Glomerular visceral epithelial cell (primary cell): ENCODE measurements around the gene TGM2.

Experiments
- DNase-seq: peaks from one replicate; pipeline ENCODE4 v3.0.0-alpha.2; 2016; ENCODE audit errors: extremely low spot score

The TGM2 gene

DNA sequence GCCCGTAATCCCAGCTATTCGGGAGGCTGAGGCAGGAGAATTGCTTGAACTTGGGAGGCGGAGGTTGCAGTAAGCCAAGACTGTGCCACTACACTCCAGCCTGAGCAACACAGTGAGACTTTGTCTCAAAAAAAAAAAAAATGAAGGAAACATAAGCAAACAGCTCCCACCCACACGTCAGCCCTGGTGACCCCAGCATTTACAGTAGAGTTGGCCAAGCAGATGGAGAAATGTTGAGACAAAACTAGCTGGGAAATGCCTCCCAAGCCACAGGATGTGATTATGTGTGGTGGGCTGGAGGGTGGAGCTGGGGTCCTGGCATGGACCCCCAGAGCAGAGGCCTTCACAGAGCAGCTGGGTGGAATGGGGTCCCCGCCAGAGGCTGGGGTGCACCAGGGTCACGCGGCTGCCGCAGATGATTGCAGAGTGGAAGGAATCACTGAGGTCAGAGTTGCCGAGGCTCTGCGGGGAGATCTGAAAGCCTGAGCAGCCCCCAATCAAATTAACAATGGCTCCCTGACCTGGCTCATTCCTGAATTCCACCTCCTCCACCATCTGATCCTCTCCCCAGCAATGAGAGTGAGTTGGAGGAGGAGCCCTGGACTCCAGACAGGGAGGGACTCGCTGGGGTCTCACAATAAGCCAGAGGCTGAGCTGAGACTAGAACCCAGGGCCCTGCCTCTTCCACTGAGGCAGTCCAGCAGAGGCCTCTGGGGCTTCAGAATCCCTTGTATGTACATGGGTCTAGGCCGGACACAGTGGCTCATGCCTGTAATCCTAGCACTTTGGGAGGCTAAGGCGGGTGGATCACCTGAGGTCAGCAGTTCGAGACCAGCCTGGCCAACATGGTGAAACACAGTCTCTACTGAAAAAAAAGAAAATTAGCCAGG is 34.7 kb upstream of the TGM2 start:
- no peak for DNase-seq

DNA sequence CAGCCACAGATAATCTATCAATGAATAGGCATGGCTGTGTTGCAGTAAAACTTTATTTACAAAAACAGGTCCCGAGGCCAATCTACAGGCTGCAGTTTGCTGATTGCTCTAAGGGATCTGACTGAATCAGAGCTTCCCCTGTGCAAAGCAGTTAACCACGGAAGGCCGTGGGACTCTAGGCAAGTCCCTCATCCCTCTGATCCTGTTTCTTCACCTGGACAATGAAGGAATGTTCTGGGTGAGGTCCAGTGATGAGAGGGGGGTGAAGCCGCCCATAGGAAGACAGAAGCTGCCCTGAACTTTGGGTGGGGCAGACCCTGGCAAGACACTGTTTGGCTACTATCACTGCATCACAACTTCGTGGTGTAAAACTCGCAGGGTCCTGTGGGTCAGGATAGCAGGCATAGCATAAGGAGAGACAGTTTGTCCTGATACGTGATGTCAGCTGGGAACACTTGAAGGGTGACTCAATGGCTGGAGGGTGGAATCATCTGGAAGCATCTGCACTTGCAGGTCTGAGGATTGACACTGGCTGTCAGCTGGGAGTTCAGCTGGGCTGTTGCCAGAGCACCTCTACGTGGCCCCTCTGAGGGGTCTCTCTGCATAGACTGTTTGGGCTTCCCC is 33.3 kb upstream of the TGM2 start:
- no peak for DNase-seq

DNA sequence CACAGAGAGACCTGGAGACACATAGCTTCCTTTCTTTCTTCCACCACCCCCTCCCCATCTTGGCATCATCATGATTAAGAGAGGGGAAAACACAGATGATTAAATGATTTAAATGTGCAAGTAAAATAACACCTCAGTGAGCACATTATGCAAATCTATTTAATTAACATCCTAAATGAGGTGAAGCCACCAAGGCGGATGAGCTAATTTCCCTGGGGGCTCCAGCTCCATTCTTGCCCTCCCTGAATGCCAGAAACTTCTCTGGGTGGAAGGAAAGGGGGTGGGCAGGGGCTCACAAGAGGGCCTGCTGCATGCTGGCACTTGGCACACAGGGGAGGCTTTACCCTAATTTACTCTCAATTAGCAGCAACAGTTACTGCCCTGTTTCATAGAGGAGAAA is 32.5 kb upstream of the TGM2 start:
- no peak for DNase-seq

DNA sequence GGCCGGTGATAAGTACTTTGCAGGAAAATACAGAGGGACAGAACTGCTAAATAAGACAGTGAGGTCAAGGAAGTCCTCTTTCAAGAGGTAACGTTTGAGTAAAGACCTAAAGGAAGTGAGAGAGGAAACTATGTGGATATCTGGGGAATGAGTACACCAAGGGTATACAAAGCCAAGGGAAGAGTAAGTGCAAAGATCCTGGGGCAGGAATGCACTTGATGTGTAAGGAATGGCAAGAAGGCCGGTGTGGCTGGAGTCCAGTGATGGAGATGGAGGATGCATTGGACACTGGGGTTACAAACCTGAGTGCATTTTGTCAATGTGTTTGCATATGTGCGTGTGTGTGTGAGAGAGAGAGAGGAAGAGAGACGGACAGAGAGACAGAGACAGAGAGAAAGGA is 32.1 kb upstream of the TGM2 start:
- no peak for DNase-seq

DNA sequence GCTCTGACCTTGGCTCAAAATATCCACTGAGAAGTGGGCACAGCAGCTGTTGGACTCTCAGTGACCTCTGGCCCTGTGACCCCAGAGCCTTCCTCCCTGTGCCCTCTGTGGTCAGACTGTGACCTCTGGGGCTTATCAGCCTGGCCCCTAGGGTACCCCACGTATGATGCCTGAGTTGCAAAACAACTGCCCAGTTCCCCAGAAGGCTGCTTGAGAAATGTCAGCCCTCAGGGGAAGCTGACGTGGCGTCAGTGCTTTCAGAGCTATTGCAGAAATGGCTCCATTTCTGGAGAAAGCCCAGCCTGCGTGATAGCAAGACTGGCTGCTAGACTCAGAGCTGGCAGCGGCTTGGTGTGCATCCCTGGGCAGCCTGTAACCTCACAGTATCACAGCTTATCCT is 31.5 kb upstream of the TGM2 start:
- no peak for DNase-seq

DNA sequence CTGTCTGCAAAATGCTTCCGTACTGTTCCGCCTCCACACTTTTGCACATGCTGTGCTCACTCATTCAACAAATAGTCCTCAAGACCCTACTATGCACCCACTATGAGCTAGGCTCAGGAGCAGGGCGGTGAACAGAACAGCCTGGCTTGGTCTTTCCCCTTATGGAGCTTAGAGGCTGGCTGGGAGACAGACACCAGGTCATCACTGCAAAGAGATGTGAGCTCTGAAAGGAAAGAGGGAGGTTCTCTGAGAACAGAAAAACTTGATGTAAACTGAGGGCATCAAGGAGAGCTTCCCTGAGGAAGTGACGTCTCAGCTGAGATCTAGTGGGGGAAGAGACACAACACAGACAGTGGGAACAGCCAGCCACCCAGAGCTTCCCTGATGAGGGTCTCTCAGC is 31.0 kb upstream of the TGM2 start:
- DNase-seq, result no peak

DNA sequence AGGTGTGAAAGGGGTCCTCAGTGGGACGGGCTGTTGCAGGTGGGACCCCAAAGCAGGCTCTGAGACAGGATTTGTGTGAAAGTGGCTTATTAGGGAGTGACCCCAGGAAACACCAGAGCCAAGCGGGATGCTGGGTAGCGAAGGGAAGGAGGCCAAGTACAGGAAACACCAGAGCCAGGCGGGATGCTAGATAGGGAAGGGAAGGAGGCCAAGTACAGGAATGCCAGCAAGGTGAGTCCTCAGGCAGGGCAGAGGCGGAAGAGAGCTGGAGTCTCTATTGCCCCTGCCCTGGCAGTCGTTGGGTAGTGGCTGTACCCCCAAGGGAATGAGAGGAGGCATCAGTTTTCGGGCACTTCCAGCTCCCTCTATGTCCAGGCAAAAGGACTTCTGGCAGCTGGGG is 30.5 kb upstream of the TGM2 start:
- DNase-seq, result no peak

DNA sequence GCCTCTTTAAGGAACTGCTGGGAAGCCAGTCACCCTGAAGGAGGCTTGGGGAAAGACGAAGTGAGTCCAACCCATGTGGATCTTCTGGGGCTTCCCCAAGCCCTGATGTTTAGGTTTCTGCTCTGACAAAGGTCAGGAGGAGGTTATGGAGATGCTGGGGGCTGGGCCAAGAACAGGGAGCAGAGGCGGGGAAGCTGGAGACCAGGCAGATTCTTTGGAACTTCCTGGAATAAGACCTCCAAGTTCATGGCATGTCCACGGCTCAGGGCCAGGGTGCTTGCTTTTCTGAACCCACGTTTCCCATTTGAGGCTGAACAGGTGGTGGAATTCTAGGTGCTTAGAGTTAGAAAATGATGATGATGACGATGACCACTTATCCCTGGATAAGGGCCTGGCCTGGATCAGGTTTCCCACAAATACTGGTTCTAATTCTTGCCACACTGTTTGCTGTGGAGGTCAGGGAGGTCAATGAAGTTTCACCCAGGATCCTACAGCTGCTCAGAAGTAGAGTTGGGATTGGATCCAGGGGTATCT is 30.0 kb upstream of the TGM2 start:
- no peak for DNase-seq

DNA sequence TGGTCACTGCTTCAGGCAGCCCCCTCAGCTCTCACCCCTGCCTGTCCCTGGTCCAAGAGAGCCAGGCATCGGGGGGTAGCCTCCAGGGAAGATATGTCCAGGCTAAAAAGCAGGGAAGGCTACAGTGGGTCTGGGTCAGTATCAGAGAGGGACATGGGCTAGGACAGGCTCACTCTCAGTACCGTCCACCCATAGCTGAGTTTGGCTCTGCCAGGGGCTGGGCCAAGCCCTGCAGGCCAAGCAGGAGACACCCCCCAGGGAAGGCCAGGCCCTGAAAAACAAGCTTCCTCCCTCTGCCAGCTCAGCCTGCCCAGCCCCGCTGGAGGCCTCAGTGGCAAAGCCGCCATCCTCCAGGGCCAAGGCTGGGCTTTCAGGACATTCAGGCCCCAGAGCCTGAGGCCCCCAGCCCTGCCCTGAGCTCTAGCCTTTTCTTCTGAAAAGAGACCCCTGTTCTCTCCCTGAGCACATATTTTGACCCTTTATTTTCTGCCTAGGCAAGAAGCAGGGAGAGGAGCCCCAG is 28.6 kb upstream of the TGM2 start:
- DNase-seq, result no peak

DNA sequence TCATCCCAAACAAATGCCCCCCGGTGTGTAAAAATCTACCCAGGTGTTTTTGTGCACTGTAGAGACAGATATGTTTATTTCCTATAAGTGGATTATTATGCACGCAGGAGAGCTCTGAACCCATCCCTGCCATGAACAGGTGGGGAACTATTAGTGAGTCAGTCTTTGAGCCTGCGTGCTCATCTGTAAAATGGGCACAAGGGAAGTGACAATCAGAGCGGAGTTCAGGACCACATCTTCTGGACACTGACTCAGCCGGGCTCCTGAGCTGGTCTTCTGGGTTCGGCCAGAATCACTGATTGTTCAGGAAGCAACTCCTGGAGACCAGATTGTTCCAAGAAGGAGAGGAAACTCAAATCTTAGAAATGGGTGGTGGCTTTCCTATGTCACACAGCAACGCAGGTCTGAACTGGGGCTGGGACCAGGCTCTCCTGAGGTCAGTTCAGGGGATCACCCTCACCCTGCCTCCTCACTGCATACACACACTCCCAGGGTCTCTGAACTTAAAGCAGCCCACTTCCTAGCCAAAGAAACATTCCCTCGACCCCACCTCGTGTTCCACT is 27.3 kb upstream of the TGM2 start:
- no peak for DNase-seq

DNA sequence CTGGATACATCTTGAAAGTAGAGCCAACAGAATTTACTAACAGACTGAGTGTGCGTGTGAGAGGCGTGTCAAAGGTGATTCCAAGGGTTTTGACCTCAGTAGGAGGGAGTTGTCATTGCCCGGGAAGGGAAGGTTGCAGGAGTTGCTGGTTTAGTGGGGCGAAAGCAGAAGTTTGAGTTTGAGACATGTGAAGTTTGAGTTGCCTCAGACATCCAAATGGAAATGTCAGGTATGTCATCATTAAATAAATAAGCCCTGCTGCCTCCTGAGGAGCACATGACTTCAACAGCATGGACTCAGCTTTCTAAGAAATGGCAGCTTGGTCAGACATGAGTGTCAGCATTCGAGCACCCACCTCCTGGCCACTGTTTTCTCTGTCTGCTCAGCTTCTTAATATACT is 26.6 kb upstream of the TGM2 start:
- no peak for DNase-seq

DNA sequence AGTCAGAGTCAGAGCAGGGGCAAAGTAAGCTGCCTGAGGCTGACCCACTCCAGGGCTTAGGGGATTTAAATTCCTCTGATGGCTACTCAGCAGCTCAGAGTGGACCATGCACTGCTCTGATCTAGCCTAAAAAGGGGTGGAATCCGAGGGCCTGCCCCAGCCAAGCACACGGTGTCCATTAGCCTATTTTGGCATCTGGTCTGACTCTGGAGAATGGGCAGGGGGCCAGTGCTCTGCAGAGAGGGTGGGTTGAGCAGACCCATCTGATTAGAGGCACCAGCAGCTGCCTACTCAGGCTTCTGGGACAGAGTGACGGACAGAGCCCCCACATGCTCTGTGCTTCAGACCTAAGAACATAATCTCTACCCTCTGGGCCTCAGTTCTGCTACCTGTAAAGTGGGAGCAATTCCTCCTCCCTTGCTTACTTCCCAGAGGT is 25.9 kb upstream of the TGM2 start:
- no peak for DNase-seq

DNA sequence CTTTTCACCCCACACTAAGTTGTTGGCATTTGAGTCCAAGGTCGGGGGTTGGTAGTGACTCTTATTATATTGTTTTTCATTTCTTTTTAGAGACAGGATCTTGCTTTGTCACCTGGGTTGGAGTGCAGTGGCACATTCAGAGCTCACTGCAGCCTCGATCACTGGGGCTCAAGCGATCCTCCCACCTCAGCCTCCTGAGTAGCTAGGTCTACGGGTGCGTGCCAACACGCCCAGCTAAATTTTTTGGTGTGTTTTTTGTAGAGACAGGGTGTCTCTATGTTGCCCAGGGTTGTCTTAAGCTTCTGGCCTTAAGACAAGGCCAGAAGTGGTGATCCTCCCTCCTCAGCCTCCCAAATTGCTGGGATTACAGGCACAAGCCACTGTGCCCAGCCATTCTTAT is 25.1 kb upstream of the TGM2 start:
- no peak for DNase-seq

DNA sequence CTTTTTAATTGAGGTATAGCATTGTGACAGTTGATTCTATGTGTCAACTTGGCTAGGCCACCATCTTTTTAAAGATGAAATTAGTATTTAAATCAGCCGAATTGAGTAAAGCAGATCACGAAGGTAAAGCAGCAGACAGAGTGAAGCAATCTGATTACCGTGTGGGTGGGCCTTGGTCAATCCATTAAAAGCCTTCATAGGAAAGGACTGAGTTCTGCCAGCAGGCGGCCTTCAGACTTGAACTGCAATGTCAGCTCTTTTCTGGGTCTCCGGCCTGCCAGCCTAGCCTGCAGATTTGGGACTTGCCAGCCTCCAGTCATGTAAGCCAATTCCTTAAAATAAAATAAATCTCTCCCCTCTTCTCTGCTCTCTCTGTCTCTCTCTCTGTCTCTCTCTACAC is 22.4 kb upstream of the TGM2 start:
- DNase-seq, result no peak

DNA sequence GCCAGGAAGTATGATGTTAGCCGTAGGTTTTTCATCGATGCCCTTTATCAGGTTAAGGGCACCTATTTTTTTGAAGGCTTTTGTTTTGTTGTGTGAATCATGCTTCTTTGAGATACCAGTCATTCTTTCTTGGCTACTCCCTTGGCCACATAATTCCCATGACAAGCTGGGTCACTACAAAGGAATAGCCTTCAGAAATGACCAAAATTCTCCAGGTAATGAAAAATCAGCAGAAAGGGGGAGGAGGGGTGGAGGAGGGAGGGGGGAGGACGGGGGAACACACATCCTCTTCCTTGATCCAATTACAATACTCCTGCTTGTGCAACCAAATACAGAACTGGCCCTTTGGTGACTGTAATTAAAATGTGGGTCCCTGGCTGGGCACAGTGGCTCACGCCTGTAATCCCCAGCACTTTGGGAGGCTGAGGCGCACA is 21.7 kb upstream of the TGM2 start:
- peak; percentile 58 for DNase-seq

DNA sequence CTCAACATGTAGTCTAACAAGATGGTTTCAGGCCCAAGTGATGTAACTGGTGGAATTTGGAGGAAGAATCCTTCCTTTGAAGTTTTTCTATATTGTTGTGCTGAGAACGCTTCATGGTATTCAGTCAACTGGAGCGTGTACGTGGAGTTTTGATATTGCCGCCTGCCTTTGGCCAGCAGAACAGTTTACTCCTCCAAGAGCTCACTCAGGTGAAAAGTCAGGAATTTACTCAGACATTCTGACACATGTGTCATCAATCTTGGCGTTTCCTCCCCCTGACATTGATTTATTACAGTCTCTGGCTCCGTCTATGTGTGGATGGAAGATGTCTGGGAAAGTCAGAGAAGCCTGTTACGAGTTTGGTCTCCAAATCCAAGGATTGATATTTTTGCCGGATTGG is 19.0 kb upstream of the TGM2 start:
- DNase-seq, result peak; percentile 89

DNA sequence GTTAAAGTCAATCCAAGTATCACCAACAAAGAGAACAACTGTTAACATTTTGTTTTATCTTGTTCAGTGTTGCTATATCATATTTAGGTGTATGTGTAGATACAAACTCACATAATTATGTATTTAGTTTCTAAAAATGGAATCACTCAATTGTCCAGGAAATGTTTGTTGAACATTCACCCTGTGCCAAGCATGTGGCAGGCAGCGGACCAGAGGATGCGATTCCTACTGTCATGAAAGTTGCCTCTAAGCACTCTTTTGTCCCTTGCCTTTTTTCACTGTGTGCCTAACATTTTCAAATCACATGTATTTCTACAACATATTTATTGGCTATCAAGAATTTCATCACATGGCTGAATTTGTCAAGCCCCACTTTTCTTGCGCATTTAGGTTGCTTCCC is 16.9 kb upstream of the TGM2 start:
- no peak for DNase-seq

DNA sequence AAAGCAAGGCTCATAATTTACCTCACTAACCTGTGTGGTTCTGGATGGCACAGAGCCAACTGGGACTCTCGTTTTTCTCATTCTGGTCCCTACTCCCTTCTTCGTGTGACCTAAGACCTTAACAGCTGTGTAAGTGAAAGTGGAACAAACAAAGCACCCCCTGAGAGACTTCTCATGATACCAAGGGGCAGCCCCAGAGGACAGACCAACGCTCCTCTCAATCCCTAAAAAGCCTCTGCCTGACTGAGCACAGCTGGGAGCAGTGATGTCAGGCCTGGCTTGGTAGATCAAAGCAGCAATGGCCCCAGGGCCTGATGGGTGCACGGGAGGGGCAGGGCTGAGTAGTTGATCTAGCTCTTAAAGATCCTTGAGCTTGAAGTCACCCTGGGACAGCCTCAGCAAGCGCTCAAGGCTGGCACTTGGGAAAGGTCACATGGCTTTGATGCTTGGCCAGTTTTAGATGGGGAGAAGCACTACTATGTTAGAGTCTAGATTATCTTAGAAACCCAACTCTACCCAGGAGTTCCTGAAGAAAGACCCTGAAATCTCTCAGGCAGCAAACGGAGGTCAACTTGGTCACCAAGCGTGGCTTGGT is 16.2 kb upstream of the TGM2 start:
- peak; percentile 86 for DNase-seq

DNA sequence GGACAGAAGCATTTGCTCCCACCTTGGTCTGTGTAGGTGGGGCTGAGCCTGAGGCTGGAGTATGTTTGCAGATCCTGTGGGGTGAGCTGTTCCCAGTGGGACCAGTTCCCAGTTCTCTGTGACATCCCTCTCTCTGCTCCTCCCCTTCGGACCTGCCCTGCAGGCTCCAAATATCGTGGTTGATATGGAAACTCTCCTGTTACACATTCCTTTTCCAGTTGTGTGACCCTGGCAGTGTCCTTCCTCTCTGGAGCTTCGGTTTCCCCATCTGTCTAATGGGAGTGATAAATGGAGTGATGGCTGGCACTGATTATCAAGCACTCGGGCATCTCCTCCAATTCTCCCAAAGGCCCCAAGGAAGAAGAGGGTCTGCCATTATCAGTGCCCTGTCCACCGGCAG is 15.7 kb upstream of the TGM2 start:
- peak; percentile 60 for DNase-seq

DNA sequence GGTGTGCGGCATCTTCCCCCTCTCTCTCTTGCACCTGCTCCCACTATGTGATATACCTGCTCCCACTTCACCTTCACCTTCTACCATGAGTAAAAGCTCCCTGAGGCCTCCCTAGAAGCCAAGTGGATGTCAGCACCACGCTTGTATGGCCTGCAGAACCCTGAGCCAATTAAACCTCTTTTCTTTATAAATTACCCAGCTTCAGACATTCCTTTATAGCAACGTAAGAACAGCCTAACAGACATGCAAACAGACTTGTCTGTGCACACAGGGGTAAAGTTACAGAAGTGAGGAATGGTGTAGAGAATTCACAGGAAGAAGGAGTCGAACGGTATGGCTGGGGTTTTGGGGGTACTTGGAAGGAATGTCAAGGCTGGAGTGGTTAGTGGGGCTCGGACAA is 14.8 kb upstream of the TGM2 start:
- no peak for DNase-seq

DNA sequence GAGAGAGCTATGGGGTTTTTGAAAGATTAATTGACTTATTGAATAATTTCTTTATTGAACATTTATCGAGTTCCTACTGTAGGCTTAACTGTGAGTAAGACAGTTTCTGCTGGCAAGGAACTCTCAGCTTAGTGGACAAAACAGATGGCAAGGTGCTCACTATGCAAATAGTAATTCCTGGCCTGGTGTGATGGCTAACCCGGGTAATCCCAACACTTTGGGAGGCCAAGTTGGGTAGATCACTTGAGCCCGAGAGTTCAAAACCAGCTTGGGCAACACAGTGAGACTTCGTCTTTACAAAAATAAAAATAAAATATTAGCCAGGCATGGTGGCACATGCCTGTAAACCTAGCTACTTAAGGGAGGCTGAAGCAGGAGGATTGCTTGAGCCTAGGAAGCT is 13.5 kb upstream of the TGM2 start:
- no peak for DNase-seq

DNA sequence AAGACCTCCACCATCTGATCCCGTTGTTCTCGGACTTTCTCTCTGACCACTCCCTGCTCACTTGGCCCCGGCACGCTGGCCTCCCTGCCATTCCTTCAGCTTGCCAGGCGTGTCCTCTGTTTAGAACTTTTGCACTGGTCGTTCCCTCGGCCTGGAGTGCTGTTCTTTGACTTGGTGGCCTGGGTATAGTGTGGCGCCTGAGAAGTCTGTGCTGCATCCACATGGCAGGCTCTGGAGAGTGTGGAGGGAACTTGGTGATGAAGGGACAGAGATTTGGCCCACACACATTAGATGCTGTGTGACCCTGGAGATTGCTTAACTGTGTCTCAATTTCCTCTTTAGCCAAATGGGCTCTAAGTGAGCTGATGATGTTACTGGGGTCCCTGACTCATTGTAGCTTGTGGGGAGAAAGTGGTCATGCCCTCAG is 13.0 kb upstream of the TGM2 start:
- no peak for DNase-seq
